HG02852 (cell line): ENCODE measurements around the gene CPVL.

ENCODE experiments used
- ATAC-seq: cut with Tn5 transposase; IDR thresholded peaks from one replicate; pipeline ENCODE4 v1.9.1; 2021; ENCODE audit warnings: mild to moderate bottlenecking, moderate library complexity; ENCODE audit not compliant: unreplicated experiment

The CPVL gene

DNA sequence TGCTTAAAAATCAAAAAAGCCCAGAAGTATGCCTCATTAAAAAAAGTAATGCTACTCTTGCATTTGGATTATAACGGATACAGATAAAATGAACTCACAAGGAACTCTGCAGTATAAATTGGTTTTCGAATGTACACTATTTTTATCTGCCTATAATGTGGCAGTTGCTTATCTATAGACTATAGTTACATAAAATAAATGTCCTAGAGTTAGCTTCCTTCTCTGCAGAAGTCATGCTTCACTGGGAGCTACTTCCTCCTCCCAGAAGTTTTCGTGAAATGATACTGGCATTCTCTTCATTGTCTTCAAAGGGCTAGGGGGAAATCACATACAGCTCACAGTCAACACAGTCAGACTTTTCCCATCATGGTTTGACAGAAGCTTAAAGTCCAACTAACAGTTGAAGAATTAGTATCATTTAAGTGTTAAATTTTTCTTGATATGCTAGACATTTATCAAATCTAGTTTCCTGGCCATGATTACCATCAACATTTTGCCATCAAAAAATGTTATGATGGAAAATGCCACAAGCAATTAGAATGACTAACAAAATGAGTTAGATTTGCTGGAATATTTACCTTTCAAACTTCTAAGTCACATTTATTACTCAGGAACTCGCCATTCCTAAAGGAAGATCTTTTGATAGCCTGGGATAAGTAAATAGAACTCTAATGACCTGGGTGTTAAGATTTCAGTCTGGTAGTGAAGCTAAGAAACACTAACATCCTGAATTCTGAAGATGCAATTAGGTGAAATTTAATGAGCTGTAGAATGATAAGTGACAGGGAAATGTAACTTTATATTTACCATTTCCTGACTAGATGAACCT lies 100.9 kb downstream of the CPVL start:
- ATAC-seq: no peak

DNA sequence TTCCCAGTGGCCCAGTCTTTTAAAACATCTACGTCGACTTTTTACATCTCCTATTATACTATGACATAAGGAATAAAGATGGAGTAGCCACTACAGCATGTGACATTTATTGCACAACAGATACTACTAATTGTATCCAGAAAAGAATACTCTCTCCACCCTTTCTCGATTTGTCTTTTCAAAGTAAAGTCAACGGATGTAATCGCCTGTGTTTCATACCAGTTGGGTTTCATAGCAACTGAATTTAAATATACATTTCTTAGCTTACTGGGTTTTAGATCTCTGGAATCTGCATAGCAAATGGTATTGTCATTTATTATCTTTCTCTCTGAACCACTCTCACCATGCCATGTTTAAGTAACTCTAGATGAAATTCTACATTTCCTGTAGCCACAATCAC lies 101.8 kb downstream of the CPVL start:
- no peak for ATAC-seq

DNA sequence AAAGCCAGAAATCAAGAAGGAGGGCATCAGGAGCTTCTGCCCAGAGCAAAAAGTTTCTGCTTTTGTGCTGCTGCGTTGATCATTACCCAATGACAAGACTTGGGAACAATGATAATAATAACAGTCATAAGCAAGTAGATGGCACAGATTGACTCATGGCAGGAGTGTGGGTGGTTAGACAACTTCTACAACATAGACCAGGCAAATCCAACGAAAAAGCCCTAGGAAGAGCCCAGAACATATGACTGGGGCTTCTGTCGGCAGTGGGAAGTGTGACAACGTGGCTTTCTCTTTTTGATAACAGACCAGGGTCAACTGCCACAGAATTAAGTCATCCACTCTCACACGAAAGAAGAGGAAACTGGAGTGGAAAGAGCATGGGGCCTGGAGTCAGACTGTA lies 102.8 kb downstream of the CPVL start:
- no peak for ATAC-seq

DNA sequence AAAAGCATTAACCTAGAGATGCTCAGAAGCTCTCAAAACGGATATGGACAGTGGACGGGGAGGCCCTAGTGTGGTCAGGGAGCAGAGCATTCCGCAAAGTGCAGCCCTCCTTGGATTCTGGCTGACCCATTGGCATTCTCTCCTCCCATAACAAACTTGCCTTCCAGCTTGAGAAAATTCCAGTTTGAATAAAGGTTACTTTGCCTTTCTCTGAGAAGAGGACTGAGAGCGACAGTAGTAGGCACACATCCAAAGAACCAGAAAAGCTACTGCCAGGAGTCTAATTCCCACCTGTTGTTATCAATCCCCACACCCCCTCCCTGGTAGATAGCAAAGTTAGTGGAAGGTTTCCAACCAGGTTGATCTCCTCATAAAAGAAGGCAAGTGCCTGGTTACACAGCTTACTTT lies 103.5 kb downstream of the CPVL start:
- no peak for ATAC-seq

DNA sequence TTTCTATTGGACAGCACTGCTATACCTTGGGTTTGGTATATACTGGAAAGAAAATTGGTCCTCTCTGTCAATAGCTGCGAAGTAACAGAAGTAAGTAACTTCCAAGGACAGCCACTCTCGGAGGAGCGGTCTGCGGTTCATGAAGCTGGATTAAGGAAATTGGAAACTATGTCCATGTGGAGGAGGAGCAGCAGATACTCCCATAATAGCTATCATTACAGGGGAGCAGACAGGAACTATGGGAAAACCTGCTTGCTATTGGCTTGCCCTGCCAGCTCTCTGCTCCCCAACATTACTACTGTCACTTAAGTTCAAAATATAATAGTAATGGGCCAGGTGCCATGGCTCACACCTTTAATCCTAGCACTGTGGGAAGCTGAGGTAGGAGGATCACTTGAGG lies 104.3 kb downstream of the CPVL start:
- no peak for ATAC-seq

DNA sequence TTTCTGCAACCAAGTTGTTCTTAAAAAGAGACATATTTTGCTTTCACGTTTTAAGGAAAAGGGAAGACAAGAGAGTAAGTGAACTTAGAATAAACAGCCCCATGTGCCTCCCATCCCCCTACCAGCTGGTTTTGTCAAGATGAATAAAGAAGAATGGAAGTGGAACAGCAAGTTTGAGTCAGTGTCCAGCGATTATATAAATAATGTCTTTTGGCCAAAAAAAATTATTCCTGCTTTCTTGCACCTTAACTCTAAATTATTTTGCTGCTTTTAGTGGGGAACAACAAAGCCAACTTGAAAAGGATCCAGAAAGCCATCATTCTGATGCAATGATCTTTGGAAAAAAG lies 105.8 kb downstream of the CPVL start:
- no peak for ATAC-seq

DNA sequence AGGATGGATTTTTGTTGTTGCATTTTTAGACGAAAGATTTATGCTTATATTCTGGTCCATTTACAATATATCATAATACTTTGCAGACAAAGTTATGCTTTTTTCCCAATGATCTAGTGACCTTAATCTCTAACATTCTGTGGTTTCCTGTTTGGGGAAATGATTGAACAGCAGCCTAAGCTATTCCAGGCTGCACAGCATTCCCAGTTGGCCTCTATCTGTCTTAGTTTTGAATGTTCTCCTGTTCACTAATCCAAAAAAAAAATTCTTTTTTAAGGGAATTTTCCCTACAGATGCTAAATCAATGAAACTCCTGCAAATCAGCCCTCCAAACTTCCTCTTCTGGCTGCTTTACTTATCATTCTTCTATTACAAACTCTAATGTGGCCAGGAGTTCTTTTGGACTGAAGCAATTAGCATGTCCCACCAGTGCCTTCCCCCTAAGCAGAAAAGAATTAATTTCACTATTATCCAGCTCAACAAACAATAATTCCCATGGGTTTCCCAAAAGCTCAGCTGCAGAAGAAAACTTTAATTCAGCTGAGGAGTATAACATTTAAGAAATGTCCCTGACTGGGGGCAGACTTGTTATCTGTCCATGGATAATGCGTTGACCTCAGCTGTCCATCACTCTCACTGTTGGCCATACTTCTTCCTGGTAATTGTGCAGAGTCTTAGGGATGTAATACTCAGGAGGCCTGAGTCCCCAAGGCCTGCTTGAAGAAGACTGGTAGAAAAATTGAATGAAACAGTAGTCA lies 106.3 kb downstream of the CPVL start:
- ATAC-seq: no peak

DNA sequence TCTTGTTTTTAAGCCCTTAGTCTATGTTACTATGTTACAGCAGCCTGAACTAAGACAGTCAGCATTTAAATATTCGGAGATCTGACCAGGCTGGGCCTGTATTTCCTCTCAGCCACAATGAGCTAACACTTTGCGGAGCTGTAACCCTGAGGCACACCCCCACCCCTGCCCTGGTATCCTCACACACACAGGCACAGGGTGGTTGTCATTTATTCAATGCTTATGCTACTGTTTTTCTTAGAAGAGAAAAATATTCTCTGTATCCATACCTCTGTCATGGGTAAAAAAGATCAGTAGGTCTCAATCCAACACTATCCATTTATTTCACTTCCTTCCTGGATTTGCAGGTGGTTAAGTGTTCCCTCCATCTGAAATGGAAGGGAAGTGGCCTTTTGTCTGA lies 107.9 kb downstream of the CPVL start:
- ATAC-seq: no peak

DNA sequence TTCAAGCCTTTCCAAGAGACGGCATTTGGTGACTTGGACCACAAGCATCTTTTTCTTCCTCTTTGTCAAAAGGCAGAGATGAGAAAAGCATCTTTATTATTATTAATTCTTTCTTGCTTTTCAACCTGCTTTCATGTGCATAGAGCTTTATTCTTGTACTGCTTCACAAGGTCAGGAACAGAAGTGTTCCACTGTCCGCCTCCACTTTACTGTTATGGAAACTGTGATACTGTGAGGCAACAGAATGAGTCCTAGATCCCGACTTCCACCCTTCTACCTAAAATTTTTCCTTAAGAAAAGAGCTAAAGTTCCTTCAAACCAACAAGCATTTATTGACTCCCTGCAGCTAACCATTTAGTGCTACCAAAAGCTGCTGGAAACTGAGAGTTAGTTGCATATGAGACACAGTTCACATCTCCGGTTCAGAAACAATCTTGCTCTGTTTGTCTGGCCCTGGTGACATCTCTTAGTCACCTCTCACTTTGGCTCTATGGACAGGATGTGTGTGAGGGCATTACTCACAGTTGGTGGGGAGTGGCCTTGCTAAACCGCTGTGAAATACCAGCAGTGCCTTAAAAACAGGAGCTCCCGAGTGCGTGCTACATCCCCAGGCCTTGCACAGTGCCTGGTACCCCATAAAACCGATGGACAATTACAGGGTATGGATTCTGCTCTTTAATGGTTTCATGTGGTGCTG lies 111.1 kb downstream of the CPVL start:
- ATAC-seq: no peak

DNA sequence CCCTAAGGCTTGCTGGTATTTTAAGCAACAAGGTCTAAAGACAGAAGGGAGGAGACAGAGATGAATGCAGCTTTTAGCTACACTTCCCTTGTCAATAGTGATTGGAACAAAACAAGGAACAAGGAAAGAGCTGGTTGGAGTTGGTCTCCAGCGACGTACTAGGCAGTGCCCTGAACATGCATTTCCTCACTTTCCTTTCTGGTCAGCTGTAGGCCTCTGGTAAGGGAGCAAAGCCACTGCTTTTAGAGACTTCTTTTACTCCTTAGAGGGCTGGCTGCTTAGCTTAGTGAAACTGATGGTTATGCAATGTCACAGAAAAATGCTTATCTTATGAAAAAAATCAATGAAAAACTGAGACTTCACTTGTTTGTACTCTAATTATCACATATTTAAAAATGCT lies 112.8 kb downstream of the CPVL start:
- ATAC-seq: no peak

DNA sequence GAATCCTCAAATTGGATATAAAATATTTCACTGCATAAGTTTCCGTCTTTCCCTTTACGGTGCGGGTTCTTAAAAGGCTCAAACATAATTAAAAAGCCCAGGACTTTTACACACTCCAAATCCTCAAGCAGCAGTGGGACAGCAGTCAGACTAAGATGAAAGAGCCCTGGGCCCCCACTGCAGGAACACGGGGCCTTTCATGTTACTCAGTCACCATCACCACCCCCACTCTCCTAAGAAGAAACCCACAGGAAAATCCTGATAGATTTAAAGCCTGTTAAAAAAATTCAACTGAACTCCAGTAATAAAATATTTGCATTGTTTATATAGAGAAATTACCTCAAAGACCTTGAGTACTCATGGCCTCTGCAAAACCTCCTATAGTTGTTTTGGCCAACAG lies 114.2 kb downstream of the CPVL start:
- no peak for ATAC-seq

DNA sequence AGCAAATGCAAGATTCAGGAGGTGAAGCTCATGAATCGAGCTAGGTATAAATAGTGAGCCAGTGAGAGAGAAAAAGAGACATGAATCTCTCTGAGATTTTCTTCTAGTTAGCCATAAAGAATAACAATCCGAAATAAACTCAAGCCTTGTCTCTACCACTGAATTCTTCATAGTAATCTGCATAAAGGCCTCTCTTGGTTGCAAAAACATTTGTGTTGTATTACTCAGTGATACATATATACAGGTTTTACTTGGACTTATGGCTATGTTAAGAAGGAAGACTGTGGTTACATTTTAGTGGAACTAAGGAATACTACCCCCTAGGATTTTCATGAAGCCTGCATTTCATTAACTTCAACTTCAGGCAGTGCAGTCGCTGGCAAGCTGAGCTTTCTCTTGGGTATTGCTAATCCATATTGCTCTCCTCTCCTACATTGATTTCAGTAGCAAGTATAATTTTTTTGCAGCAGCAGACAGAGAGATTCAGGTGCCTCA lies 115.5 kb downstream of the CPVL start:
- no peak for ATAC-seq

DNA sequence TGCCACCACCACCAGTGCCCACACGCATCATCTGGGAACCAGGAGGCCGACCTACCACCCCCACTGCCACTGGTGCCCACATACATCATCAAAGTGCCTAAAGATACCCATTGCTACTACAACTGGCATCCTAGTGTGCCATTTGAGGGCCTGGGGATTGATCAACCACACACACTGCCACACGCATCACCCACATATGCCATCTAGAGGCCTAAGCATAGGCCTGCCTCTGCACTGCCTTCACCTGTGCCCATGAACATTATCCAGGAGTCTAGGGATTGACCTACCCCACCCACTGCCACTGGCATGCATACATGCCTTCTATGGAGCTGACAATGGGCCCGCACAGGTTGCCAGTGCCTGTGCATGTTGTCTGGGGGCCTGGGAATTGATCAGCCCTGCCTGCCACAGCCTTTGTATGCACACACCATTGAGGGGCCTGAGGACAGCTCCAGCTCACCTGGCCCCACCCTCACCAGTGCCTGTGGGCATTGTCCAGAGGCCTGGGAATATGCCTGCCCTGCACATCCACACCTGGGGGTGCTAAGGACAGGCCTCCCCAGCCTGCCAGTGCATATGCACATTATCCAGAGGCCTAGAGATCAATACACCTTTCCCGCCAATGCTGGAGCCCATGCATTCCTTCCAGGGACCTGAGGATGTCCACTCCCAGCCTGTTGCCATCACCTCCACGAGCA lies 123.9 kb downstream of the CPVL start:
- ATAC-seq: no peak

DNA sequence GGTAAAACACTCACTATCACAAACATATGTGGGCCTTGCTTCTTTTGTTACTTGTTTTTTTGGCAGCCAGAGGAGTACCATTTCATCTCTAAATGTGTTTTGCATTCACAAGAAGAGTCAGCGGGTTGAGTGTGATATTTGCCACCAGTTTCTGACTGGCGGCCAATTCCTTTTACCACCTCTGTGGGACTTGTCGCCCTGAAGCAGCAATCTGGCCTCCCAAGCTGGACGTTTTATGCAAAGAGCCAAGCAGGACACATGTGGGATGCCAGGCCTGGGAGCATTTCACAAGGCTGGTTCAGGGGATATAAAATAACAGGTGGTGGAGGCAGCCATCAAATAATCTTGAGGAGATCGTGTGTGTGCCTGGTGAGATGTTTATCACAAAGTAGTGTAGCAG lies 126.4 kb downstream of the CPVL start:
- no peak for ATAC-seq

DNA sequence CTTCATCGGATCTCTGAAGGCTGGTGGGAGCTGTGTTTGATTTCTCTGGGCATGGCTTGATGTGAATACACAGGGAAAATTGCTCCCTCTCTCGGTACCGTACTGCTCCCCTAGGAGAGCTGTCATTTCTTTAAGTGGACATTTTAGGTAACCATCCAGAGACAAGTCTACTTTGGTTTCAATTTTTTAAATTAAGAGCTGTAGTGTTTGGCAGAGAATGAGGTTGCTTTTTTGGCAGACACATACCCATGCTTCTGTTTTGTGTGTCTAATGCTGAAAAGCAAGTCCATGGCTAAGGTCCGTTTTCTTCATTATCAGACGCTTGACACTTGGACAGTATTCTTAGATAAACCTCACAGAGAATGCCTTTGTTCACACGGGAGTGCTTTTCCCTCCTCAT lies 127.0 kb downstream of the CPVL start:
- ATAC-seq: no peak

DNA sequence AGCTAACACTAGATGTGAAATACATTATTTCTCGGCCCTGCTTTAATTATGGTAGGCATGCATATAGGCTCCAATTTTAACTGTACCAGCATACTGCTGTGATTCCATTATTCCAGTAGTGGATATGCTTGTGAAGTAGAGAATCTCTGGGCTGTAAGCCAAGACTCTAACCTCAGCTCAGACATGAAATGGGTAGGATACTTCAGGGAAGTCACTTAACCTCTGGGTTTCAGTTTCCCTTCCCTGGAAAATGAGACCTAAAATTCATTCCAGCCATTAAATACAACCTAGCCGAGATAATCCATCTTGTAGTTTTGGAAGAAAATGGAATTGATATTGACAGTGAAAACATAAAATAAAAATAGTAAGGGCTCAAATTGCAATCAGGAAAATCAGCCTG lies 128.6 kb downstream of the CPVL start:
- no peak for ATAC-seq

DNA sequence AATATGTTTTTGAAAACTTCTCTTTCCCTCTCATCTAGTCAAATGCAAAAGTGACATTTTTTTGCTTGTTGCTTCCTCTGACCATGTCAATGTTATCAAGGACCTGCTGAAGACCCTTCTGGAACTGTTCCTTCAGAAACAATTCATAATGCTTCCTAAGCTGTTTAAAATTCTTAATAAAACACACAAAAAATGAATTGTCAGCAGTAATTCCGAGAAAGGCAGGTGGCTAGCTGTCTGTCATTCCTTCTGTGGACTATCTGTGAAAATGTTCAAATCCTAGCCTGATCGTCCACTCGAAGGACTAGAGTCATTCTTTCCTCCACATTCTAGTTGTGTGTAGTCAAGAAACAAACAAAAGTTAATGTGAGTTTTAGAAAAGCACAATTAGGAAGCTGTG lies 131.6 kb downstream of the CPVL start:
- ATAC-seq: no peak

DNA sequence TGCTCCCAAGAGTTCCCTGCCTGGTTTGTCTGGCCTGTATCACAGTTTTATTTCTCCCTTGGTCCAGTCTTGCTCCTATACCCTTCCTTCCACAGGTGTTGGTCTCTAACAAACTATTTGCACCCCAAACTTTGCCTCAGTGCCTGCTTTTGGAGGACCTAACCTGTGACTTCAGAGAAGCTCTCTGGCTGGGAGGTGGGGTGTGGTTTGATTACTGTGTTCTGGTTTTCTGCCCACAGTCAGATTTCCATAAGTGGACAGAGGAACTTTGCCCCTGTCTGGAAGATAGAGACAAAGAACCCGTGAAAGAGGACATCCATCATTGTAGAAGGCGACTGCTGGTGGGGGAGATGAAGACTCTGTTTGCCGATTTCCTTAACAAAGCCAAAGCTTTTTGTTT lies 132.4 kb downstream of the CPVL start:
- ATAC-seq: no peak

DNA sequence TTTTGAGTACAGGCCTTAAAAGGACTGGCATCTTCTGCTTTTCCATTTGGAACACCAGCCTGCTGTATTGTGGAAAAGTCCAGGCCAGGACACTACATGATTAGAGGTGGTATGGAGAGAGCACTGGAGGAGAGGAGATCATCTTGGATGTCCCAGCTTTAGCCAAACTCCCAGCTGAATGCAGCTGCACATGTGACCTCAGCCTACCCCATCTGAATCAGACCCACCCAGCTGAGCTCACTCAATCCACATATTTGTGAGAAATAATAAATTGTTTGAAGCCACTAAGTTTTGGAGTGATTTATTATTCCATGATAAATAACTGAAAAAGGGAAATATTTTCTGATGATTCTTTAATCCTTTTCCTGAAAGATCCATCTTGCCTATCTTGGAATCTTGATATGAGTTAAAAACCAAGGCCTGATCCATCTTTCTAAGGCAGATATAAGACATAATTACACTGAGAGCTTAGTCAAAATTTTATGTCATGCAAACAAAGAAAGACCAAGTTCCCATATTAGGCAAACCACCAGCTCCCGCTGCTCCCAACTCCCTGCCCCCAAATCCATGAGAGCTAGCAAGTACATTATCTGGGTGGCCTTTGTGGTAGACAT lies 133.1 kb downstream of the CPVL start:
- no peak for ATAC-seq

DNA sequence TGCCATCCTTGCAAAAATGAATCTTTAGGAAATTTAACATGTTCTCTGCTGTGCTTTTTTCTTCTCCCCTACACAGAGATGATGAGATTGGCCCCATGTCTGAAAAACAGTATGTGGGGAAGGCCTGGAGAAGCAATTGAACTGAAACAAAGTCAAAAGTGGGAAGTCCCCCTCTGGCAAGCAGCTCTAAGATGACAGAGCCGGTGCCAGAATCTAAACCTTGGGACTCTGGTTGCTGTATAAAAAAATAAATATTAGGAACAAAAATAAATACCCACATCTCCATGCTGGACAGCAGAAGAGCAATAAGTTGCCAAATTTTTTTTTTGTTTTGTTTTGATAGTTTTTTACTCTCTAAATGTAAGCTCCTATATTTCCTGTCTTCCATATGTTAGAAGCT lies 136.4 kb downstream of the CPVL start:
- no peak for ATAC-seq

DNA sequence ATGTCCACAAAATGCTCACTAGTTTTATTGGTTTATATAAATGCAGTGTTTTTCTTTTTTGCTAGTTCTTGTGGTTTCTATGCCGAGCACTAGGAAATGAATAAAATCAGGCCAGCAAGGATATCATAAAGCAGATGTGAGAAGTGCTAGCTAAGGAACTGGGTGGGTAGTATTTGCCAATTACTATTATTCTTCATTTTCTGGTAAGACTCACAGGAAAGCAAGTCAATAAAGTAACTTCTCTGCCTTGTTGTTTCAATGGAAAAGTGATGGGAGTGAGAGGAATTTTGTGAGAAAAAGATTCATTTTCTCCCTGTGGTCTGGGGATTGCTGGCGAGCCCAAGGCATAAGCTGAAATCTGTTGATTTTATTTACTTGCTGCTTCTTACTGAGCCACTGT lies 137.7 kb downstream of the CPVL start:
- ATAC-seq: no peak
